Smooth muscle cell of the umbilical artery (primary cell): ENCODE results near the gene CCDC185. TPM values are rescaled to one million over a fixed set of nuclear protein-coding genes. Genes with fewer than 3 reads are reported as not detected.

Experiments used
- total RNA-seq: library from RNA; depleted of rRNA; stranded (reverse); fragments of >200 nt; gene quantifications from 2 replicates; pipeline ENCODE4 v1.2.3, GENCODE V29; 2014

The CCDC185 gene
- total RNA-seq = not detected in 2 replicates

DNA sequence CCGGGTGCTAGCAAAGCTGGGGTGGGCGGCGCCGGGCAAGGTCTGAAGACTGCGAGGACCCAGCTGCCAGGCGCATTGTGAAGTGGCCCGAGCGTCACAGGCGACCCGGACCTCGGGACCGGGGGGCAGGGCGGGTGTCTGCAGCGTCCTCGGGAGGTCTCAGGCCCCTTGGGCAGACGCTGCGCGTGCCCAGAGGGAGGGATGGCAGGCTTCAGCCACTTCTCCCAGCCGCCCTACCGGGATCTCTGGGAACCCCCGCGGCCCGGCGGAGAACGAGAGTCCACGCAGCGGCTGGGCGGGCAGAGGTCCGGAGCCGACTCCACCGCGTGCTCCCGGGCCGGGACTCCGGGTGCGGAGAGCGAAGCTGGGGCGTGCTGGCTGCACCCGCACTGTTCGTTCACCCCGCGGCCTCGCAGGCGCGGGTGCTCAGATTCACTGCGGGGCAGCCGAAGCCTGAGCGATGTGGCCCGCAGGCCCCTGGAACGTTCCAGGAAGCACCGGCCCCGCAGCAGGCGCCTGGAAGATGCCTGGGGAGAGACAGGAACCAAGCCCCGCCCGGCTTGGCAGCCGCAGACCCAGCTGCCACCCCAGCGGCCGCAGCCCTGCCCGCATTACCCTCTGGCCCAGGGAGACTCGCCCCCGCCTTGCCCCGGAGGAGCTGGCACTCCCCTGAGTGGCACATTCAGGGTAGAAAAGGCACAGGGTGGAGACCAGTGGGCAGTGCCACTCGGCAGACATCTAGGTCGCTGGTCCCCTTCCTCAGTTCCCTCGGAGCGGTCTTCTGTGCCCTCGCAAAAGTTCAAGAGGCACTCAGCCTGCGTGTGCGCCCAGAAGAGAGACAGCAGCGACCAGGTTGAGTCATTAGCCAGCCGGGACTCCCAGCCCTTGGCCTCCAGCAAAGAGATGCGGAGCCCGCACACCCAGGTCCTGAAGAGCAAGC is at the start of gene CCDC185:
CCDC185 (plus strand) TSS at position 141 of the 940 bp plus-strand sequence; CDS start at position 202, 61 bp downstream.

DNA sequence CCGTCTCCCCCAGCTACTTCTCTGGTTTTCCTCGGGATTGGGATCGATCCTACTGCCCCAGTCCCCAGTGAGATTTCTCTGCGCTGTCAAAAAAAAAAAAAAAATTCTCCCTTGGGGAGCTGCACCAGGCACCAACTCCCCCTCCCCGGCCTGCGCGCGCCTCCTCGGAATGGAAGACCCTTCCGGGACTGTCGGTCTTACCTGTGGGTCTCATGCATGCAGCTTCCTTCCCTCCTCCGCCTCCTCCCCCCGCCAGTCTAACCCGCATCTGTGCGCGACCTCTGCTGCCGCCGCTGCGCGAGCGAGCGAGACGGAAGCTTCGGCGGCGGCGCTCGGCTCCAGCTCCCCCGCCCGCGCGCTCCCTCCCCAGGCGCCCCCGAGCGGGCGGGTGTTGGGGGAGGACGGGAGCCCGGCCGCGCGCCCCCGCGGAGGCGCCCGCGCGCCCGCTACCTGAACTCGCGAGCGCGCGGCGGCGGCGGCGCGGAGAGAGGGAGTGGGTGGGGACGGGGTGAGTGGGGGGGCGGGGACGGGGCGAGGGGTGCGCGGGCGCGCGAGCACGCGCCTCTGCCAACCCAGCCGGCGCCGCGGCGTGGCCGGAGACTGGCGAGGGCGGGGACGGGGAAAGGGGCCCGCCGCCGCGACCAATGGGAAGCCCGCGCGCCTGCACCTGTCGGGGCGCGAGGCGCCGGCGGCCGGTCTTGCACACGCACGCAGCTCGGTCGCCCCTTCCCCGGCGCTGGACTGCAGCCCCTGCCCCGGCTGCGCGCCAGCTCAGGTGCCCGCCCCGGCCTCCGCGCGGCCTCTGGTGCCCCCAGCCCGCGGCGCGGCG is 29.1 kb upstream of the CCDC185 start, which contains the start of gene SUSD4:
SUSD4 (minus strand) TSS at position 321 of the 829 bp plus-strand sequence. CDS start 751 bp downstream, outside the sequence.

Other genes starting within 250 kb of the CCDC185 start
- under 0.01 and 0.09 TPM in 2 replicates for gene SUSD4, start 29.2 kb upstream of the CCDC185 start, total RNA-seq